Activated CD8-positive, alpha-beta memory T cell treated with anti-CD3 and anti-CD28 coated beads for 36 hours (primary cell): ENCODE measurements around the gene KLF5. TPM values are rescaled to one million over a fixed set of nuclear protein-coding genes. Genes with fewer than 3 reads are reported as not detected.
"Not testable (repeated sequence)": the region's sequence is repeated elsewhere in the genome, so short reads cannot be mapped to it uniquely, and the experiment has no call there.

Experiments
- CTCF ChIA-PET: fragments of 350-600 bp; sonication (Branson Sonifier 250); formaldehyde crosslinking; loops from one replicate; lab custom pipeline; 2021; ENCODE audit warnings: antibody characterized with exemption; lab: Charles Lee
- POLR2A ChIA-PET: fragments of 350-600 bp; sonication (Branson Sonifier 250); formaldehyde crosslinking; loops from one replicate; lab custom pipeline; 2021; ENCODE audit warnings: antibody characterized with exemption; lab: Charles Lee
- total RNA-seq, 2 experiments: library from RNA; stranded (reverse); gene quantifications; one replicate each; pipeline ENCODE4 v1.2.3, GENCODE V29; 2021

KLF5 gene
- total RNA-seq, 2 experiments from 2014 or later, result 1.4 to 1.8 TPM

GRCh38 chr13:73075954-73076353, 17.1 kb downstream of the KLF5 start:
- CTCF ChIA-PET, result no interaction called here
- POLR2A ChIA-PET, result no interaction called here

GRCh38 chr13:73077865-73078264, 19.1 kb downstream of the KLF5 start:
- CTCF ChIA-PET, result no interaction called here
- POLR2A ChIA-PET, result no interaction called here

- ChIA-PET POLR2A (no interaction called here), CTCF (no interaction called here)
Measured at GRCh38 chr13:73079359-73079758, 20.6 kb downstream of the KLF5 start.

- CTCF ChIA-PET, result no interaction called here
- POLR2A ChIA-PET, result no interaction called here
Measured at GRCh38 chr13:73081256-73081915, 22.6 kb downstream of the KLF5 start.

GRCh38 chr13:73082471-73082870, 23.7 kb downstream of the KLF5 start:
- CTCF ChIA-PET, result no interaction called here
- POLR2A ChIA-PET, result no interaction called here

- CTCF ChIA-PET, result no interaction called here
- POLR2A ChIA-PET, result no interaction called here
Measured at GRCh38 chr13:73082895-73083294, 24.1 kb downstream of the KLF5 start.

- CTCF ChIA-PET, result interaction anchor here (0.6 kb wide), 1 partner anchor 140 kb away, joined by 3 read pairs; no protein-coding TSS in a partner anchor
- POLR2A ChIA-PET, result no interaction called here
Measured at GRCh38 chr13:73088332-73088935, 29.6 kb downstream of the KLF5 start.

GRCh38 chr13:73089213-73089612, 30.4 kb downstream of the KLF5 start:
- POLR2A ChIA-PET, result no interaction called here
- CTCF ChIA-PET, result no interaction called here

GRCh38 chr13:73090116-73090822, 31.5 kb downstream of the KLF5 start:
- CTCF ChIA-PET, result no interaction called here
- POLR2A ChIA-PET, result no interaction called here

- CTCF ChIA-PET, result no interaction called here
Measured at GRCh38 chr13:73090823-73091187, 32.0 kb downstream of the KLF5 start.

GRCh38 chr13:73092829-73093228, 34.0 kb downstream of the KLF5 start:
- POLR2A ChIA-PET, result no interaction called here
- CTCF ChIA-PET, result no interaction called here

More at GRCh38 chr13:73090823-73091187, 32.0 kb downstream of the KLF5 start:
- POLR2A ChIA-PET, result no interaction called here

- POLR2A ChIA-PET, result no interaction called here
- CTCF ChIA-PET, result no interaction called here
Measured at GRCh38 chr13:73096173-73096572, 37.4 kb downstream of the KLF5 start.

- ChIA-PET POLR2A (no interaction called here), CTCF (no interaction called here)
Measured at GRCh38 chr13:73096638-73097037, 37.8 kb downstream of the KLF5 start.

GRCh38 chr13:73100781-73101180, 42.0 kb downstream of the KLF5 start:
- POLR2A ChIA-PET, CTCF ChIA-PET: not testable (repeated sequence)

- POLR2A ChIA-PET, result no interaction called here
- CTCF ChIA-PET, result no interaction called here
Measured at GRCh38 chr13:73101351-73102007, 42.7 kb downstream of the KLF5 start.

- CTCF ChIA-PET, result no interaction called here
- POLR2A ChIA-PET, result no interaction called here
Measured at GRCh38 chr13:73103238-73103637, 44.4 kb downstream of the KLF5 start.

- CTCF ChIA-PET, result no interaction called here
- POLR2A ChIA-PET, result no interaction called here
Measured at GRCh38 chr13:73106513-73107178, 47.8 kb downstream of the KLF5 start.

GRCh38 chr13:73107481-73107880, 48.7 kb downstream of the KLF5 start:
- CTCF ChIA-PET, result no interaction called here

GRCh38 chr13:73107970-73108369, 49.2 kb downstream of the KLF5 start:
- ChIA-PET CTCF (no interaction called here), POLR2A (no interaction called here)

More at GRCh38 chr13:73107481-73107880, 48.7 kb downstream of the KLF5 start:
- POLR2A ChIA-PET, result no interaction called here
